Left ventricle myocardium inferior (tissue), 1 donor: ENCODE results near the gene PRAF2. TPM values are rescaled to one million over a fixed set of nuclear protein-coding genes. Genes with fewer than 3 reads are reported as not detected.

ENCODE experiments used
- DNase-seq: peaks from one replicate; pipeline ENCODE4 v3.0.0-alpha.2; 2020
- H3K27ac ChIP-seq: fragments of 200-600 bp; replicated peaks from 2 replicates; pipeline ENCODE4 v1.8.0; 2021
- H3K27me3 ChIP-seq: fragments of 200-600 bp; 2 replicates; pipeline ENCODE4 v1.8.0; 2021; ENCODE audit warnings: low read depth
- H3K36me3 ChIP-seq: fragments of 200-600 bp; 2 replicates; pipeline ENCODE4 v1.8.0; 2021
- H3K4me1 ChIP-seq: fragments of 200-600 bp; 2 replicates; pipeline ENCODE4 v1.8.0; 2021
- H3K4me3 ChIP-seq: fragments of 200-600 bp; 2 replicates; pipeline ENCODE4 v1.8.0; 2021; ENCODE audit warnings: mild to moderate bottlenecking, moderate library complexity
- H3K9me3 ChIP-seq: fragments of 200-600 bp; replicated peaks from 2 replicates; pipeline ENCODE4 v1.8.0; 2021
- intact Hi-C: fragments of 100-400 bp; cut with micrococcal nuclease; formaldehyde crosslinking; loops from one replicate; pipeline ENCODE4 v1.11.0; 2022
- total RNA-seq: library from RNA; stranded (reverse); fragmentation: NEBNext Ultra II Directional; extraction: Animal tissue kit (Norgen Biotek cat#: 25700); gene quantifications from one replicate; pipeline ENCODE4 v1.2.1, GENCODE V29; 2021
- TF ChIP-seq, protein P1 (sequence below): fragments of 200-600 bp; IDR thresholded peaks from 2 replicates; pipeline ENCODE4 v1.8.0; 2021; ENCODE audit warnings: antibody characterized with exemption, mild to moderate bottlenecking, borderline replicate concordance
- donor health status: DM: no; HTN: yes; CAD: no; lungs with severe emphysema.

Gene PRAF2
- total RNA-seq, 1 donor from 2014 or later, result 8.7 TPM

DNA sequence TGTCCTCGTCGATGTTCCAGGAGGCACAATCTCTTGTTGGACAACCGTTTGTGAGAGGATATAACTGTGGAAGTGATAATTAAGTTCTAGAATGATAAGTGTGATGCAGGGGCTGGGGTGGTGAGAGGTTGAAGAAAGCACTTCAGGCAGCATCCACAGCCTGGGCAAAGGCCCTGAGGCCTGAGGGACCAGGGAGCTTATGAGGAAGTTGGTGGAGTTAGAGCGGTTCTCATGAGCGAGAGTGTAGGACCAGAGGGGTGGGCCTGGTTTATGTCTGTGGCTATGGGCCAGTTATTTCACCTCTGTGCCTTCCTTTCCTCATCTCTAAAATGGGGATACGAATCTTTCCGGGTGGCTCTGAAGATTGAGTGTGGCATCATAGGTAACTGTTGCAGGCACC, 12.3 kb downstream of the PRAF2 start:
- intact Hi-C loops, result no loop called here

GRCh38 chrX:49060914-49061313, 12.9 kb downstream of the PRAF2 start:
- Histone ChIP-seq H3K4me3 (no peak overlapping the region), H3K27ac (no peak overlapping the region), H3K9me3 (no peaks in the 10 kb centered on the region), H3K36me3 (no peaks in the 10 kb centered on the region), H3K27me3 (no peaks in the 10 kb centered on the region), H3K4me1 (no peaks in the 10 kb centered on the region)
- intact Hi-C loops, result no loop called here
- TF ChIP-seq, protein P1, sequence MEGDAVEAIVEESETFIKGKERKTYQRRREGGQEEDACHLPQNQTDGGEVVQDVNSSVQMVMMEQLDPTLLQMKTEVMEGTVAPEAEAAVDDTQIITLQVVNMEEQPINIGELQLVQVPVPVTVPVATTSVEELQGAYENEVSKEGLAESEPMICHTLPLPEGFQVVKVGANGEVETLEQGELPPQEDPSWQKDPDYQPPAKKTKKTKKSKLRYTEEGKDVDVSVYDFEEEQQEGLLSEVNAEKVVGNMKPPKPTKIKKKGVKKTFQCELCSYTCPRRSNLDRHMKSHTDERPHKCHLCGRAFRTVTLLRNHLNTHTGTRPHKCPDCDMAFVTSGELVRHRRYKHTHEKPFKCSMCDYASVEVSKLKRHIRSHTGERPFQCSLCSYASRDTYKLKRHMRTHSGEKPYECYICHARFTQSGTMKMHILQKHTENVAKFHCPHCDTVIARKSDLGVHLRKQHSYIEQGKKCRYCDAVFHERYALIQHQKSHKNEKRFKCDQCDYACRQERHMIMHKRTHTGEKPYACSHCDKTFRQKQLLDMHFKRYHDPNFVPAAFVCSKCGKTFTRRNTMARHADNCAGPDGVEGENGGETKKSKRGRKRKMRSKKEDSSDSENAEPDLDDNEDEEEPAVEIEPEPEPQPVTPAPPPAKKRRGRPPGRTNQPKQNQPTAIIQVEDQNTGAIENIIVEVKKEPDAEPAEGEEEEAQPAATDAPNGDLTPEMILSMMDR, result no peak
- DNase-seq, result no peak

More for the DNA sequence above, 12.3 kb downstream of the PRAF2 start:
- H3K27ac ChIP-seq, result no peak overlapping the region
- no peaks in the 10 kb centered on the region for H3K36me3 ChIP-seq
- DNase-seq, result no peak
- H3K4me1 ChIP-seq, result no peaks in the 10 kb centered on the region
- TF ChIP-seq, protein P1, result no peak
- no peak overlapping the region for H3K4me3 ChIP-seq
- no peaks in the 10 kb centered on the region for H3K9me3 ChIP-seq
- no peaks in the 10 kb centered on the region for H3K27me3 ChIP-seq

- DNase-seq, result no peak
- no peak overlapping the region for H3K27ac ChIP-seq
- intact Hi-C loops, result no loop called here
- TF ChIP-seq, protein P1, result no peak
- no peaks in the 10 kb centered on the region for H3K9me3 ChIP-seq
- no peaks in the 10 kb centered on the region for H3K27me3 ChIP-seq
- no peaks in the 10 kb centered on the region for H3K4me1 ChIP-seq
- H3K4me3 ChIP-seq, result no peak overlapping the region
- no peaks in the 10 kb centered on the region for H3K36me3 ChIP-seq
These were observed 14.1 kb downstream of the PRAF2 start for GRCh38 chrX:49059681-49060085.

GRCh38 chrX:49059201-49059600, 14.6 kb downstream of the PRAF2 start:
- Histone ChIP-seq H3K27me3 (no peaks in the 10 kb centered on the region), H3K4me1 (no peaks in the 10 kb centered on the region), H3K4me3 (no peak overlapping the region), H3K27ac (no peak overlapping the region), H3K9me3 (no peaks in the 10 kb centered on the region), H3K36me3 (no peaks in the 10 kb centered on the region)
- TF ChIP-seq, protein P1, result no peak
- DNase-seq, result no peak
- intact Hi-C loops, result no loop called here

DNA sequence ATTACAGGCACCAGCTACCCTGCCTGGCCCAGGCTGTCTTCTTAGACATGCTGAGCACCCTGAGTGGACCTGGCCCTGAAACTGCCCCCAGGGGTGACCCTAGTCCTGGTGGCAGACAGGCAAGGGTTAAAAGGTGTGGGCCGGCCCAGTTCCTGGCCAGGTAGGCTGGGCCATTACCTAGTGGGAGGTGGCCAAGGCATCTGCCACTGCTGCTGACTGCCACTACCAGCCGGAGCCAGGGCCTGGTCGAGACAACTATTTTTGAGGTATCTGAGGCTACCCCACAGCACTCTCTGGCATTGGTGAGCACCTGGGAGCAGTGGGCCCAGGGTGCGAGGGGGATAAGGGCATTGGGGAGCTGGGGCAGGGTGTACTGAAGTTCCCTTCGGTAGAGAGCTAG, 15.0 kb downstream of the PRAF2 start, which contains the start of gene CCDC120:
Gene CCDC120 (plus strand): TSS at position 206 of the 400 bp plus-strand sequence. CDS start 3,043 bp downstream, outside the sequence.
- Histone ChIP-seq H3K36me3 (no peaks in the 10 kb centered on the region), H3K4me1 (peaks cover 1% of the 10 kb centered on the region), H3K9me3 (no peaks in the 10 kb centered on the region), H3K4me3 (no peak within 1 kb of the TSS), H3K27ac (no peak within 1 kb of the TSS), H3K27me3 (no peaks in the 10 kb centered on the region)
- intact Hi-C loops, result no loop called here
- DNase-seq, result no peak
- TF ChIP-seq, protein P1, result no peak
